KBM-7 (cell line): ENCODE data around the gene OSBPL10.

ENCODE experiments used
- DNase-seq: peaks from one replicate; pipeline ENCODE4 v3.0.0-alpha.2; 2015
- in situ Hi-C: fragments of 300-500 bp; cut with MboI; formaldehyde crosslinking; loops from 2 replicates; pipeline ENCODE4 v1.14.3; 2020; ENCODE audit warnings: low sequenced_read_pairs, low pct_unique_long_range_greater_than_20kb, mixed read lengths

The OSBPL10 gene

GRCh38 chr3:31836131-31837075 is 144.7 kb downstream of the OSBPL10 start:
- in situ Hi-C loops: no loop called here
- DNase-seq: no peak

DNA sequence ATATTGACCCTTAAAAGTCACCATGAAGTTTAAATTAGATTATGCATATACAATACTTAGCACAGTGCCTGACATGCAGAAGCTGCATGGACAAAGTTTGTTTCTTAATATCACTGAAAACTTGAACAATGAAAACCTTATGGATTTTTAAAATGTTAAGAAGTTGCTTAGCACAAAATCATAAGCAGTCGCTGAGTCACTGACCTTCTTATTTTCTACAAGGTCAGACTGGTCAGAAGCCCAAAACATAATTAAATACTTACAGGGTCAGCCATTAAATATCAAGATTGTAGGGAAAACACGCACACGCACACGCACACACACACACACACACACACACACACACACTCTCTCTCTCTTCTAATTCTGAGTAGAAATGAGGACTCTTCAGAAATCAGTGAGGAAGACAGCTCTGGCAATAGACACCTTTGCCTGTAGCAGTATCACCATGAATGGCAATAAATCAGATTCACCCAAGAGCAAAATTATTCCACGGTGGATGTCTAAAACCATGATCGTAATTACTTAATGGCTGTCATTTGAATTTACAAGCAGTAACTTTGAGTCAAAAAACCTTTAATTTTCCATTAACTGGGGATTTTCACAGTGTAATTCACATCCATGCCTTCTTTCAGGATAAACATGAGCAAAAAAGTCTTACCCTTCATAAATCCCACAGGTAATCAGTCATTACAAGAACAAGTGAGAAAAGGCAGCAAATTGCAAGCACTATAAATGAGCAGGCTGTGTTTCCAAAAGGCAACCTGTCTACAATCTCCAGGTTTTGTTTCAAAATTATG is 147.5 kb downstream of the OSBPL10 start:
- in situ Hi-C loops: no loop called here
- DNase-seq: no peak

DNA sequence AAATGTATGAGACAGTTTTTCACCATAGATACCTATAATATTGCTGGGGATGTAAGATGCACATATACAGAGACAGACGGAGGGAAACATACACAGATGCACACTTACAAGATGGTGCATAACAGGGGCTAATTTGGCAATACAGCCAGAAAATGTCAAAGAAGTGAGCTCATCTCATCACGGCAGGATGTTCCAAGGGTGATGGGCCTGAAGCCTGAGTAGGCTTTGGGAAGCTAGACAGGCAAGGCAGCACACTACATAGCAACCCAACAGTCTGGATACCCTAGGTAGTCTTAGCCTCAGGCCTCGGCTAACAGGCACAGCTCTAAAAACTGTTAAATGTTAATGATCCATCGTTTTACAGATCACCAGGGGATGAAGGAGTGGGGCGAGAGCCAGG is 148.5 kb downstream of the OSBPL10 start:
- in situ Hi-C loops: no loop called here
- DNase-seq: no peak

DNA sequence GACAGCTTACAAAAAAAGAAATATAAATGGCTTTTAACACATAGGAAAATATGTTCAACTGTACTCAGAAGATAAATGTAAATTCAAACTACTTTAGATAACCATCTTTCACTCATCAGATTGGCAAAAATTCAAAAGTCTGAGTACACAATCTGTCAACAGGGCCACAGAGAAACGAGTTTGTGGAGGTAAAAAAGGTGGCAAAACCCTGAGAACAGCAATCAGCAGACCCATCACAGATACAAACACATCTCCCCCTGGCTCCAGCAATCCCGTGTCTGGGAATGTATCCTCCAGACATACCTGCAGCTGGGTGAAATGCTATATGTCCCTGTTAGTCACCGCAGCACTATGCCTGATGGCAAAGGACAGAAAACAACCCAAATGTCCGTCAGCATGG is 149.5 kb downstream of the OSBPL10 start:
- no peak for DNase-seq
- in situ Hi-C loops: no loop called here

DNA sequence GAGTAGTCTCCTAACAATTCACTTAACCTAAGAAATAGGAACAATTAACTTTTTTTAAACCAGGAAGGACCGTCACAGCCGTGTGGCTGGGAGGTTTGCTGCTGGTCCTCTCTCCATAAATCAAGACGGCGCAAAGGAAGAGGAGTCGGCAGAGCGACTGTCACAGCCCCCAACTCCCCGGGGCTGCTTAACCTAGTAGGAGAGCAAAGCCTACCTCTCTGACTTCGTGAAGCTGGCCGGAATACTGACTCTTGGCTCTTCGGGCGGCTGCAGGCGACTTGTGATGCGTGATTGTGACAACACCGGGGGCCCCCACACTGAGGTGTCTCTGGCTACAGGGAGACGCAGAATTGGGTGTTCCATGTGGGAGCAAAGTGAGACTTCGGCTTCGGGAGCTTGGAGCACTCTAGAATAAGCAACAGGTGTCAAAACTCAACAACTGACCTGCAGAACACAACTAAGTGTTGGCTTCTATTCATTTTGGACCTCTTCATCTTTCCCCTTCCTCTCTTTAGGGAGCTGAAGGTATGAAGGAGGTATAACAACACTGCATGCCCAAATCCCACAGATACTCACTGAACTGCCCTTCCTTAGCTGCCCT is 151.1 kb downstream of the OSBPL10 start:
- DNase-seq: no peak
- in situ Hi-C loops: no loop called here

GRCh38 chr3:31829010-31829409 is 152.1 kb downstream of the OSBPL10 start:
- no peak for DNase-seq
- in situ Hi-C loops: no loop called here

- no peak for DNase-seq
- in situ Hi-C loops: no loop called here
Measured at GRCh38 chr3:31828007-31828406, 153.1 kb downstream of the OSBPL10 start.

- in situ Hi-C loops: no loop called here
- no peak for DNase-seq
Measured at GRCh38 chr3:31823184-31823583, 157.9 kb downstream of the OSBPL10 start.

GRCh38 chr3:31821118-31821517 is 159.9 kb downstream of the OSBPL10 start:
- no peak for DNase-seq
- in situ Hi-C loops: no loop called here

GRCh38 chr3:31819441-31819840 is 161.6 kb downstream of the OSBPL10 start:
- in situ Hi-C loops: no loop called here
- DNase-seq: no peak

GRCh38 chr3:31817411-31817966 is 163.6 kb downstream of the OSBPL10 start:
- no peak for DNase-seq
- in situ Hi-C loops: no loop called here

GRCh38 chr3:31815631-31816440 is 165.2 kb downstream of the OSBPL10 start:
- in situ Hi-C loops: no loop called here
- DNase-seq: no peak

GRCh38 chr3:31815006-31815405 is 166.1 kb downstream of the OSBPL10 start:
- in situ Hi-C loops: no loop called here
- no peak for DNase-seq

DNA sequence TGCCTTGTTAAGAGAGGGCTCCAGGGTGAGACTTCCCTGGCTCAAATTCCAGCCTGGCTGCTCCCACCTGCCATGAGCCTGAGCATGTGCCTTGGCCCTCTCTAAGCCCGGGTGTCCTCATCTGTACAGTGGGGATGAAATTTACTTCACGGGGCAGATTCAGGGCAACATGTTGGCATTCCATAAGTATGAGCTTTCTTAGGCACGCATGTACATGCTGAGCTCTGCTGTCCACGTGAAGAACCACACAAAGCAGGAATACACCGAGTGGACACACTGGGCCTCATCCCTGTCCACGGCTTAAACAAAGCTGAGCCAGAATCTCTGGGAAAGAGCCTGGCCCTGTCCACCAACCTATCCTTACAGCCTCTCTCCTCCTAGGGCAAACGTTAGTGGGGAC is 167.4 kb downstream of the OSBPL10 start:
- no peak for DNase-seq
- in situ Hi-C loops: no loop called here

- DNase-seq: no peak
- in situ Hi-C loops: no loop called here
Measured at GRCh38 chr3:31813197-31813596, 167.9 kb downstream of the OSBPL10 start.

- no peak for DNase-seq
- in situ Hi-C loops: no loop called here
Measured at GRCh38 chr3:31810991-31811433, 170.1 kb downstream of the OSBPL10 start.

DNA sequence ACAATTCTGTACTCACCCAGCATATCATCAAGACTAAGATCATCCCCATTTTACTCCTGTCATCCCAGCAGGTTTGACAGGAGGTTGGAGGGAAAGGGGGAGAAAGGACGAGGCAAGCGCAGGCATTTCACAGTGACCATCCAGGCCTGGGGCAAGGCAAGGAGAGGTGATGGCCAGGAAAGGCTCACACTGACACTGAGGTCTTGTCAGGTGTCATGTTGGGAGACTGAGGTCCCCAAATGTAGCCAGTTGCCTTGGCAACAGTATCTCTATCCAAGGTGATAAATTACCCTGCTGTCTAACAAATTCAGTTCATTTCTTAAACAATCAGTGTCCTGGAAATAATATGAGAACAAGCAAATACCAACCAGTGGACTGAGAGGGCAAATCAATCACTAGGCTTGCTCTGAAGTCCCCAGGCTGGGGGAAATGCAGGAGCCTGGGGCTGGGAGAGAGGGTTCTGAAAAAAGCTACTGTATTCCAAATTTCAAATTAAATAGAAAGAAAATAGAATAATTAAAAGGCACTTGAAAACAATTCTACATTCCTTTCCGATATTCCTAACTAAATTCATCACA is 172.8 kb downstream of the OSBPL10 start:
- in situ Hi-C loops: no loop called here
- no peak for DNase-seq

DNA sequence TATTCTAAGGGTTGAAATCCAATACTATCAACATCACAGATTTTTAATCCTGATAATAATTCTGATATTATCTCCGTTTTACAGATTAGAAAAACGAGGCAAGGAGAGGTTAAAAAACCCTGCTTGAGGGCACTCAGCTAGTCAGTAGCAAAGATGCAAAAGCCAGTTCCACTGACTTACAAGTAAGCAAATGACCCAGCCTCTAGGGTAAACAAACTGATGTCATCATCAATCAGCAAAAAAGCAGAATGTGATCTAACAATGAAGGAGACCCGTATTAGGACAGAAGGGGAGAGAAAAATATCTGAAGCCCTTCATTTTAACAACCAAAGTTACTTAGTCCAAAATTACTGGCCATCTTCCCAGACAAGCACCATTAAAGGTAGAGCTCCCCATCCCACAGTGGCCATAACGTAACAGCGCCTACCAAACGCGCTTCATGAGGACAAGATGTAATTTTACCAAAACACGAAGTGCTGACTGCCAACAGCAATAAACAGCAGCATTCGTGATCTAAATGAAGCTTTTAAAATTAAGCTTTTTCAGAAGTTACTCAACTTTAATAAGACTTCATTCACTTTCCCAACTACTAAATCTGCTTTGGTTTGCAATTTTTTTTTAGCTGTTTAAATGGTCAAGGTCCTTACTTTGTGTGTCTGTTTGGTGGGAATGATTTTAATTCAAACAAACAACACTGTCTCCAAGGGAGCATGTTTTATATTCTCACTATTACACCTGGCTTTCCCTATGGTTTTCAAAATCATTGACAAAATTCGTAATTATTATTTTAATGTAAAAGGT is 176.6 kb downstream of the OSBPL10 start:
- no peak for DNase-seq
- in situ Hi-C loops: no loop called here
